H1 (cell line): ENCODE measurements around the gene MILR1.

Experiments
- JUND ChIP-seq: IDR thresholded peaks from 2 replicates; pipeline ENCODE4 v1.6.1; 2011; ENCODE audit warnings: mild to moderate bottlenecking, improper control_type of control experiment, low read length
- POLR2A ChIP-seq, 2 experiments: IDR thresholded peaks; 1 replicate in 1 of 2; 2 replicates in 1 of 2; pipeline ENCODE4 v1.6.1; 2011; ENCODE audit warnings: low read depth in 2 of 2, low read length in 2 of 2, mild to moderate bottlenecking in 2 of 2; ENCODE audit errors: control extremely low read depth in 1 of 2
- POLR2AphosphoS5 ChIP-seq: IDR thresholded peaks from 2 replicates; pipeline ENCODE4 v1.6.1; 2011; ENCODE audit warnings: low read depth, low read length
- RAD21 ChIP-seq, 2 experiments: IDR thresholded peaks in 1 of 2; conservative IDR thresholded peaks in 1 of 2; 2 replicates each; pipeline ENCODE4 v1.6.1; 2011; ENCODE audit warnings: low read depth in 2 of 2, low read length in 2 of 2, improper control_type of control experiment in 1 of 2, inconsistent platforms in 1 of 2, mild to moderate bottlenecking in 1 of 2, moderate library complexity in 1 of 2
- RFX5 ChIP-seq: IDR thresholded peaks from 2 replicates; pipeline ENCODE4 v1.6.1; 2011; ENCODE audit warnings: low read depth, low read length, improper control_type of control experiment, borderline replicate concordance
- RNF2 ChIP-seq: fragments of 200-900, 300-1000 bp; sonication (generic); IDR thresholded peaks from 2 replicates; pipeline ENCODE4 v1.7.1; 2016; ENCODE audit warnings: borderline replicate concordance, low read depth, mild to moderate bottlenecking, antibody characterized with exemption, low read length; ENCODE audit not compliant: poor library complexity, severe bottlenecking; ENCODE audit errors: missing control alignments
- SIRT6 ChIP-seq: IDR thresholded peaks from one replicate; pipeline ENCODE4 v1.7.1; 2012; ENCODE audit warnings: low read length, inconsistent platforms
- SIX5 ChIP-seq: IDR thresholded peaks from 2 replicates; pipeline ENCODE4 v1.6.1; 2011; ENCODE audit warnings: mild to moderate bottlenecking, low read depth, low read length
- SP1 ChIP-seq: IDR thresholded peaks from 2 replicates; pipeline ENCODE4 v1.6.1; 2011; ENCODE audit warnings: low read depth, low read length
- SP4 ChIP-seq: IDR thresholded peaks from 2 replicates; pipeline ENCODE4 v1.6.1; 2012; ENCODE audit warnings: low read length, inconsistent platforms
- YY1 ChIP-seq: IDR thresholded peaks from 2 replicates; pipeline ENCODE4 v1.6.1; 2011; ENCODE audit warnings: low read depth, mild to moderate bottlenecking, low read length
- TF ChIP-seq, protein P1 (sequence below), 3 experiments: IDR thresholded peaks; 1 replicate in 2 of 3; 2 replicates in 1 of 3; pipeline versions ENCODE4 v1.5.1 to v1.6.1; 2011; ENCODE audit warnings: low read length in 3 of 3, mild to moderate bottlenecking in 3 of 3, inconsistent platforms in 2 of 3, low read depth in 1 of 3, moderate library complexity in 1 of 3; ENCODE audit not compliant: insufficient read depth in 1 of 3; ENCODE audit errors: control extremely low read depth in 1 of 3
- TF ChIP-seq, protein P2 (sequence below): IDR thresholded peaks from 2 replicates; pipeline ENCODE4 v1.6.1; 2012; ENCODE audit warnings: inconsistent platforms

DNA sequence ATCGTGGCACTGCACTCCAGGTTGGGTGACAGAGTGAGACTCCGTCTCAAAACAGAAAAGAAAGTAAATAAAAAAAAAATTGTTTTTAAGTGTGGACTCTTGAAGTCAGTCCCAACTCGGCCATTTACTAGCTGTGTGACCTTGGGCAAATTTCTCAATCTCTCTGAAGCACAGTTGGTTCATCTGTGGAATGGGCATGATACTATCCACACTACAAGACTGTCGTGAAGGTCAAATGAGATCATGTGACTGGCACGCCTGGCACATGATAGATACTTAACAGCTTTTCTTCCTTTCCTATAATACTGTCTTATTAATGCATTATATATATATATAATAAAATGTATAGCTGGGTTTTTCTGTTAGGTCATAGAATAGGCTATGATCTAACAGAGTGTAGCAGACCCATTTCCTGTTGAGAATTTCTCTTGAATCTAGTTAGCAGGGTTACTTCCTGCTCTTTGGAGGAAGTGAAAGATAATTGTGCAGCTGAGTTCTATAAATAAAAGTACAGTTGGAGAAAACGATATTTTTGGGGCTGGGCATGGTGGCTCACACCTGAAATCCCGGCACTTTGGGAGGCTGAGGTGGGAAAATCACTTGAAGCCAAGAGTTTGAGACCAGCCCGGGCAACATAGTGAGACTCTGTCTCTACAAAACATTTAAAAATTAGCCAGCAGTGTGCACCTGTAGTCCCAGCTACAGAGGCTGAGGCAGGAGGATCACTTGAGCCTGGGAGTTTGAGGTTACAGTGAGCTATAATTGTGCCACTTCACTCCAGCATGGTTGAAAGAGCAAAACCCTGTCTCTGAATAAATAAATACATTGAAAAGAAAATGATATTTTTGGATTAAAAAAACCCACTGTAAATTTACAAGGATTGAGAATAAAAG lies 7.3 kb downstream of the MILR1 start:
- TF ChIP-seq RAD21 (IDR thresholded peaks at IDR 0.05 in 1 of 2, conservative IDR thresholded peaks at IDR 0.05 in 1 of 2; ENCODE audit: low read depth in 2 of 2, low read length in 2 of 2): no peak
- TF ChIP-seq RFX5: no peak
- no peak for TF ChIP-seq SP4
- TF ChIP-seq POLR2AphosphoS5: no peak
- TF ChIP-seq, protein P1, sequence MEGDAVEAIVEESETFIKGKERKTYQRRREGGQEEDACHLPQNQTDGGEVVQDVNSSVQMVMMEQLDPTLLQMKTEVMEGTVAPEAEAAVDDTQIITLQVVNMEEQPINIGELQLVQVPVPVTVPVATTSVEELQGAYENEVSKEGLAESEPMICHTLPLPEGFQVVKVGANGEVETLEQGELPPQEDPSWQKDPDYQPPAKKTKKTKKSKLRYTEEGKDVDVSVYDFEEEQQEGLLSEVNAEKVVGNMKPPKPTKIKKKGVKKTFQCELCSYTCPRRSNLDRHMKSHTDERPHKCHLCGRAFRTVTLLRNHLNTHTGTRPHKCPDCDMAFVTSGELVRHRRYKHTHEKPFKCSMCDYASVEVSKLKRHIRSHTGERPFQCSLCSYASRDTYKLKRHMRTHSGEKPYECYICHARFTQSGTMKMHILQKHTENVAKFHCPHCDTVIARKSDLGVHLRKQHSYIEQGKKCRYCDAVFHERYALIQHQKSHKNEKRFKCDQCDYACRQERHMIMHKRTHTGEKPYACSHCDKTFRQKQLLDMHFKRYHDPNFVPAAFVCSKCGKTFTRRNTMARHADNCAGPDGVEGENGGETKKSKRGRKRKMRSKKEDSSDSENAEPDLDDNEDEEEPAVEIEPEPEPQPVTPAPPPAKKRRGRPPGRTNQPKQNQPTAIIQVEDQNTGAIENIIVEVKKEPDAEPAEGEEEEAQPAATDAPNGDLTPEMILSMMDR (IDR thresholded peaks at IDR 0.05; ENCODE audit: control extremely low read depth in 1 of 3, insufficient read depth in 1 of 3, low read depth in 1 of 3, low read length in 3 of 3): no peak
- no peak for TF ChIP-seq RNF2
- no peak for TF ChIP-seq POLR2A (IDR thresholded peaks at IDR 0.05; ENCODE audit: control extremely low read depth in 1 of 2, low read depth in 2 of 2, low read length in 2 of 2)
- no peak for TF ChIP-seq YY1
- TF ChIP-seq, protein P2, sequence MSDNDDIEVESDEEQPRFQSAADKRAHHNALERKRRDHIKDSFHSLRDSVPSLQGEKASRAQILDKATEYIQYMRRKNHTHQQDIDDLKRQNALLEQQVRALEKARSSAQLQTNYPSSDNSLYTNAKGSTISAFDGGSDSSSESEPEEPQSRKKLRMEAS: no peak
- no peak for TF ChIP-seq SIX5
- no peak for TF ChIP-seq SP1
- TF ChIP-seq JUND: no peak
- no peak for TF ChIP-seq SIRT6
